Fibroblast of skin of right quadriceps (primary cell): Measurements from ENCODE around the gene HAPSTR1.
"Not testable (repeated sequence)": the region's sequence is repeated elsewhere in the genome, so short reads cannot be mapped to it uniquely, and the experiment has no call there.

Source experiments
- DNase-seq: peaks from one replicate; pipeline ENCODE4 v3.0.0-alpha.2; 2013

Gene HAPSTR1

DNA sequence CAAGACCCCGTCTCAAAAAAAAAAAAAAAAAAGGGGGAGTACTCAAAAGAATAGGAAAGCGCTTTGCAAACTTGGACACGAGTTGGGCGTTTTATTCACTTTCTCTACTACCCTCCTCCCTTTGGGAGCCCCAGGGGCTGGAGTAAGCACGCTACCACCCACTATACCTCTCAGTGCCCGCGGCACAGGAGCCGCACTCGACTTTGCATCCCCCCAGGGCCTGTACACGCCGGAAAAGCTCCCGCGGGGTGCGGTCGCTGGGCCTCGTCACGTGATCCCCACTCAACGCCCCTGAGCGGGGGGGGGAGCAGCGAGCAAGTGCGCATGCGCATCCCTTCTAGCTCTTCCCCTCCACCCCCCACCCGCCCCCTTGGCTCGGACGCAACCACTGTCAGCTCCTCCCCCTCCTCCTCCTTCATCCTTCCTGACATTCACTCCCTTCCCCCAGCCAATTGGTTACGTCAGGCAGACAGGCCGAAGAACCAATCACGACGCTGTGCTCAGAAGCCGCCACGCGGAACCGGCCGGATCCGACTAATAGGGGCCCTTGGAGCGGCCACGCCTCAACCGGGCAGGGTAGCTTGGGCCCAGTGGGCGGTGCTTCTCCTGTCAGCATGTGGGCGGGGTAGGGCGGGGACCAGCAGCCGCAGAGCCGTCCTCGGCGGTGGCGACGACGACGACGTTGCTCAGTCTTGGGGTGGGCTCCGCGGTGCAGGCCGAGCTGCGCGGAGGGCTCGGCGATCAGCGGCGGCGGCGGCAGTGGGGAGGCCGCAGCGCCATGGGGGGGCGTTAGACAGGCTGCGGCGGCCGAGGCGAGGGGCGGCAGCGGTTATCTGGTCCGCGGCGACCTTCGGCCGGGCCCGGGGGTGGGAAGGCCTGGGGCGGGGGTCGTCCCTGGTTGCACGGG lies at the start of gene HAPSTR1:
TSS of gene HAPSTR1 (plus strand) at position 685 of the 907 bp plus-strand sequence. CDS start 401 bp downstream, outside the sequence.
- DNase-seq, result peak; percentile 100

GRCh38 chr16:9042533-9042932 lies 48.9 kb upstream of the HAPSTR1 start:
- no peak for DNase-seq

- peak; percentile 95 for DNase-seq
Measured at GRCh38 chr16:9042964-9043680, 48.3 kb upstream of the HAPSTR1 start.

DNA sequence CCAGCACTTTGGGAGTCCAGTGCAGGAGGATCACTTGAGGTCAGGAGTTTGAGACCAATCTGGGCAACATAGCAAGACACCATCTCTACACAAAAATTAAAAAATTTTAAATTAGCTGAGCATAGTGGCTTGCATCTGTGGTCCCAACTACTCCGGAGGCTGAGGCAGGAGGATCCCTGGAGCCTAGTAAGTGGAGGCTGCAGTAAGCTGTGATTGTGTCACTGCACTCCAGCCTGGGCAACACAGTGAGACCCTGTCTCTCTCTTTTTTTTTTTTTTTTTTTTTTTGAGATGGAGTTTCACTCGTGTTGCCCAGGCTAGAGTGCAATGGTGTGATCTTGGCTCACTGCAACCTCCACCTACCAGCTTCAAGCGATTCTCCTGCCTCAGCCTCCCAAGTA lies 45.9 kb upstream of the HAPSTR1 start:
- not testable (repeated sequence) for DNase-seq

DNA sequence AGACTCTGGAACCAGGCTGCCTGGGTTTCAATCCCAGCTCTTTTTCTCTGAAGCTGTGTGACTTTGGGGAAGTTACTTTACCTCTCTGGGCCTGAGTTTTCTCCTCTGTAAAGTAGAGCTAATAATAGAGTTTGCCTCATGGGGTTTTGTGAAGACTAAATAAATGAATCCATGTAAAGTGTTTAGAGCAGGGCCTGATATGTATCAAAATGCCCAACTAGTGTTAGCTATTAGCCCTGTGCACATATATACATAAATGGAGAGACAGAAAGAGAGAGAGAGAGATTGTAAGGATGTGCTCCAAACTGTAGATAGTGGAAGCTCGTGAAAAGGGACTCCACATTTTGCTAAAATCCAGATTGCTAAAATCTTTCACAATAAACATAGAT lies 44.8 kb upstream of the HAPSTR1 start:
- no peak for DNase-seq

DNA sequence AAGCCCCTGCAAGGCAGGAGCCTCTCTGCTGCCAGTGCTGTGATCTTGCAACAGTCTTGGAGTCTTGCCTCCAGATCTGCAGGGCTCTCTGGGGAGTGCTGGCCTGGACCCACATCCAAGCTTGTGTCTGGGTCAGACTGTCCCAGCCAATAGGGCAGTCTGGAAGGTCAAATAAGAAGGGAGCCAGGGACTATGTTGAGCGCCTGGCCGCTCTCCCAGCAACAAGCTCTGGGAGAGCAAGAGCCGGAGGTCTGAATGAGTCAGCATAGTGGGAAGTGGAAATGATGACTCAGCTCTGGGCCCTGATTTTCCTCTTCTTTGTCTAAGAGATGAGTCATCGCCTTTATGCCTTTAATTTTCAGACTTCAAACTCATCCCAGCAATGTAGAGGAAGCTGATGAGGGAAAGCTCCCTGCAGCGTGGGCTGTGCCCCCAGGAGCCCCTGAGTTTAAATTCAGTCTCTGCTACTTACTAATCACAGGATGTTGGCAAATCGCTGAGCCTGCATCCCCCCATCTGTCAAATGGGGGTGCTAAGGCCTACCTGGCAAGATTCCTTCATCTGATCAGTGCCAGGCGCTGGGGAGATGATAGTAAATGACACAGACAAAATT lies 43.6 kb upstream of the HAPSTR1 start:
- DNase-seq, result peak; percentile 99

DNA sequence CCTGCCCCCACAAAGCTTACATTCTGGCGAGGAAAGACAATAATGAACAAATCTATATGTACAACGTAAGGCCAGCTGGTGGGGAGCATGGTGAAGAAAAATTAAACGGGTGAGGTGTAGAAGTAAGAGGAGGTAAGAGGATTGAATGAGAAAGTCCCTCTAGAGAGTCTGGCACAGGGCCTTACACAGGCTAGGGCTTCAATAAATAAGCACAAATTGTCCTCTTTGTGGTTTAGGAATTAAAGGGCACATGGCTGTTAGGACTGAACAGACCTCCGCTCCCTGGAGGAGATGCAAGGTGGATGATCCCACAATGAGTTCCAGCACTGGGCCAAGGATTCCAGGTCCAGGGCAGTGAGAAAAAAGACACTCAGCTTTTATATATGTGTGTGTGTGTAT lies 43.1 kb upstream of the HAPSTR1 start:
- DNase-seq, result no peak

- DNase-seq, result peak; percentile 92
Measured at GRCh38 chr16:9049241-9049640, 42.2 kb upstream of the HAPSTR1 start.

DNA sequence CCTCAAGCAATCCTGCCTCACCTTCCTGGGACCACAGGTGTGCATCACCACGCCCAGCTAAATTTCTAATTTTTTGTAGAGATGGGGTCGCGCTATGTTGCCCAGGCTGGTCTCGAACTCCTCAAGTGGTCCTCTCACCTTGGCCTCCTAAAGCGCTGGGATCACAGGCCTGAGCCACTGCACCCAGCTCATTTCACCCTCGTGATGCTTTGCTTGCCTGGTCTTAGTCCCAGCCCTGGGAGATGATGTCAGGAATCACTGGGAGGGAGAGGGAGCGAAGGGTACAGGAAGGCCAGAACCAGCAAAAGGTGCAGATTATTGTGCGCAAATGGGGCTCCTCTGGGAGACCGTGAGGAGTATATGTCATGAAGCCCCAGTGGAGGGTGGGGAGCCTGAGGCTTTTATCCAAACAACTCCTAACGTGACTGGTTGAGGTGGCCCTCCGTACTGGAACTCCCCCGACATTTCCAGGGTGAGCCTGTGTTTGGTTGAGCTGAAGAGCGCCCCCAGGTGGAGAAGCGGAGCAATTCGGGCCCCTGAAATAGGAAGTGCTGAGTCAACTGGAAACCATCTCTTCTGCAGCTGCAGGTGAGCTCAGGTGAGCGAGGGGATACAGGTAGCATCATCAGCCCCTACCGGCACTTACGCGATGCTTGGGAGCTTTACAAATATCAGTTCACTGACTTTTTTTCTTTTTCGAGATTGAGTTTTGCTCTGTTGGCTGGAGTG lies 41.2 kb upstream of the HAPSTR1 start:
- DNase-seq, result no peak

DNA sequence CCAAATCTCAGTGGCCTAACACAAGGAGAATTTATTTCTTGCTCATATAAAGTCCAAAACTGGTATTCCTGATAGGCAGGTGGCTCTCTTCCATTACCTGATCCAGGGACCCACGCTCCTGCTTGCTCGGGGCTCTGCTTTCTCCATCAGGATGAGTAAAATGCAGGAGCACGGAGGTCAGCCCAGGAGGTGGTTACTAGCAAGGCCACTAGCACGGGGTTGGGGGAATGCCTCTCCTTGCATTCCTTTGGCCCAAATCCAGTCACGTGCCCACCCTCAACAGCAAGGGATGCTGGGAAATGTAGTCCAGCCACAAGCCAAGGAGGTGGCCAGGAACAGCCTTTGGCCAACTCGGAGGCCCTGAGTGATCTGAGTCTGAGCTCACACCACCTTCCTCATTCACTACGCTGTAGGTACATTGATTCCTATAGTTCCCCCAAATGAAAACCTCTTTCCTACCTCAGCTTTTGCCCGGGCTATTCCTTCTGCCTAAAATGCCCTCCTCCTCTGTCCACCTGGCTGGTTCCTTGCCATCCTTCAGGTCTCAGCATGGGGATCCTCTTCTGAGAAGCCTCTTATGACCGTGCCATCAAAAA lies 38.3 kb upstream of the HAPSTR1 start:
- DNase-seq, result peak; percentile 83

- peak; percentile 34 for DNase-seq
Measured at GRCh38 chr16:9054460-9054859, 37.0 kb upstream of the HAPSTR1 start.

GRCh38 chr16:9055115-9055514 lies 36.3 kb upstream of the HAPSTR1 start:
- no peak for DNase-seq

DNA sequence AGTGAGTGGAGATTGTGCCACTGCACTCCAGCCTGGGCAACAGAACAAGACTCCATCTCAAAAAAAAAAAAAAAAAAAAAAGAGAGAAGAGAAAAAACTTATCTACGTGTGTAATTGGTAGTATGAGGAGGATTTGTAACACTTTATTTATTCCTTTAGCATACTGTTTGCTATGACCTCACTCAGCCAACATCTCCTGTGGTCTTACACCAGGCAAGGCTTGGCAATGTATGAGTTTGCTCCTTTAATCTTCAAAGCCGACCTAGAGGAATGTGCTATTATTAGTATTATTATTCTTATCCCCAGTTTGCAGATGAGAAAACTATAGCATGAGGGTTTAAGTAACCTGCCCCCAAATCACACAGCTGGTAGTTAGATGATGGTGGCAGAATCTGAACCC lies 35.8 kb upstream of the HAPSTR1 start:
- peak; percentile 80 for DNase-seq

GRCh38 chr16:9056061-9056460 lies 35.4 kb upstream of the HAPSTR1 start:
- no peak for DNase-seq

- DNase-seq, result no peak
Measured at GRCh38 chr16:9058211-9058610, 33.2 kb upstream of the HAPSTR1 start.

DNA sequence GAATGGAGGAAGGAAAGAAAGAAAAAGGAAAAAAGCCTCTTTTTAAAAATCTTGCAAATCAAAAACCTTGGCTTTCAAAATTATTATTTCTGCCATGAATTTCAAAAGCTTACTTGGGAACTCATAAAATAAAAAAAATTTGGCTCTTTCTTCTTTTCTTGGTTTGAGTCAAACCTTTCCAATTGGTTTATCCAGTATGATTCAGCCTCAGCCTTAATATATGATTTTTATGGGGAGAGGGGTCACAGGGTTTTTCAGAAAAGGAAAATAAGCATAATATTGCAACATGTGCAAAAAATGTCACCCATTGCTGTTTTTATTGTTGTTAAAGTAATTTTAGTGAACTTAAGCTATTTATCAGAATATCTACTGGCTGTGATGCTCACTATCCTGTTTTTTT lies 31.2 kb upstream of the HAPSTR1 start:
- DNase-seq, result peak; percentile 21

DNA sequence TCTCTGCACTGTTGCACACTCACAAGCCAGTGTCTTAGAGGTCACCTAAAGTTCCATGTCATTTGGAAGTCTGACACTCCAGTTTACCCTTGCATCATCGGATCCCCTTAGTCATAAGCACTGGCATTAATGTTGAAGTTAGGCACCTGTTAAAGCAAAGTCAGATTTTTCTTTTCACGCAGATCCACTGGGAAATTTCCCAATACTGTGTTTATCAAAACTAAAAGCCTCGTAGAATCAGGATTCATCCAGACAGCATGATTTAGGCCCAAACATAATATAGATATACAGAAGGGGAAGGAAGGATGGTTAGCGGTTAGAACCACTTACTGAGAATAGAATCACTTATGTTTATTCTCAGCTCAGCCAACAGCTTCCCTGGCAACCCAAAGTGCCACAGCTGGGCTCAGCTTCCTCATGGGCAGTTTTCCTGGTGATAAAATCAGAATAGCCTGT lies 30.1 kb upstream of the HAPSTR1 start:
- DNase-seq, result no peak

- DNase-seq, result no peak
Measured at GRCh38 chr16:9062301-9062700, 29.1 kb upstream of the HAPSTR1 start.

GRCh38 chr16:9065077-9065476 lies 26.4 kb upstream of the HAPSTR1 start:
- no peak for DNase-seq

GRCh38 chr16:9068886-9069285 lies 22.6 kb upstream of the HAPSTR1 start:
- no peak for DNase-seq

DNA sequence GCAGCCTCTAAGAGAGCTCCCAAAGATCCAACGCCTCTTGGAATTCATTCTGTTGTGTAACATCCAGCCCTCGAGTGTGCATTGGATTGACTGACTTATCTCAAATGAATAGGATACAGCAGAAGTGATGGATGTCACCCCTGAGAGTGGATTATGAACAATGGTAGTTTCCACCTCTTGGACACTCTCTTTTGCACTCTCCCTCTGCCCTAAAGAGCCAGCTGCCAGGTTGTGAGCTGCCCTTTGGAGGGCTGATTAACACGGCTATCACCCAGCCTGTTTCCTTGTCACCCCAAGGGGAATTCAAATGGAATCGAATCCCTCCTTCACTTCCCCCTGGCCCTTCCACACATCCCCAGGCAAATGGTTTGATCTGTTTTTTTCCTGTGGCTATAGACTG lies 21.2 kb upstream of the HAPSTR1 start:
- DNase-seq, result no peak

GRCh38 chr16:9071377-9071776 lies 20.1 kb upstream of the HAPSTR1 start:
- no peak for DNase-seq
